Keratinocyte (primary cell): Measurements from ENCODE around the gene RHOJ. TPM values are rescaled to one million over a fixed set of nuclear protein-coding genes. Genes with fewer than 3 reads are reported as not detected.

Experiments
- DNase-seq: peaks from one replicate; pipeline ENCODE4 v3.0.0-alpha.2; 2011; ENCODE audit warnings: low read depth, missing footprints, low spot score
- FAIRE-seq: peaks from 2 replicates; lab custom pipeline; 2011; peaks lifted over from hg19 to GRCh38; lab: Jason Lieb, UNC
- H2AFZ ChIP-seq: 2 replicates; pipeline ENCODE4 v1.6.0; 2012; ENCODE audit warnings: low read length, control low read depth, inconsistent platforms; ENCODE audit not compliant: control insufficient read depth
- H3K27ac ChIP-seq: 2 replicates; pipeline ENCODE4 v1.5.1; 2011; ENCODE audit warnings: low read length; ENCODE audit not compliant: control insufficient read depth, insufficient read depth
- H3K27me3 ChIP-seq: 3 replicates; pipeline ENCODE4 v1.6.0; 2011; ENCODE audit warnings: low read length; ENCODE audit not compliant: control insufficient read depth, insufficient read depth; ENCODE audit errors: extremely low read depth
- H3K36me3 ChIP-seq, 2 experiments: 2 replicates in 1 of 2; 3 replicates in 1 of 2; pipeline ENCODE4 v1.5.1; 2011; ENCODE audit warnings: low read length in 2 of 2, mild to moderate bottlenecking in 1 of 2; ENCODE audit not compliant: control insufficient read depth in 2 of 2, insufficient read depth in 2 of 2; ENCODE audit errors: extremely low read depth in 1 of 2
- H3K4me1 ChIP-seq: 3 replicates; pipeline ENCODE4 v1.5.1; 2011; ENCODE audit warnings: low read length; ENCODE audit not compliant: control insufficient read depth, insufficient read depth; ENCODE audit errors: extremely low read depth
- H3K4me2 ChIP-seq: 3 replicates; pipeline ENCODE4 v1.6.0; 2011; ENCODE audit warnings: low read depth, low read length; ENCODE audit not compliant: control insufficient read depth, insufficient read depth; ENCODE audit errors: extremely low read depth
- H3K4me3 ChIP-seq, 3 experiments: fragments of 200-600 bp in 1 of 3; sonication (generic) in 1 of 3; 2 replicates in 2 of 3; 3 replicates in 1 of 3; pipeline ENCODE4 v1.5.1; 2011 to 2016; ENCODE audit warnings: low read length in 3 of 3, mild to moderate bottlenecking in 3 of 3, control low read depth in 2 of 3, inconsistent platforms in 1 of 3, low read depth in 1 of 3, mixed read lengths in 1 of 3, mixed run types in 1 of 3, moderate library complexity in 1 of 3; ENCODE audit not compliant: control insufficient read depth in 2 of 3, insufficient read depth in 2 of 3; ENCODE audit errors: extremely low read depth in 1 of 3
- H3K79me2 ChIP-seq: 2 replicates; pipeline ENCODE4 v1.6.0; 2012; ENCODE audit warnings: low read length; ENCODE audit not compliant: control insufficient read depth, insufficient read depth
- H3K9ac ChIP-seq: 3 replicates; pipeline ENCODE4 v1.6.0; 2011; ENCODE audit warnings: low read length; ENCODE audit not compliant: control insufficient read depth, insufficient read depth; ENCODE audit errors: extremely low read depth
- H3K9me1 ChIP-seq: 3 replicates; pipeline ENCODE4 v1.6.0; 2011; ENCODE audit warnings: low read length; ENCODE audit not compliant: control insufficient read depth, insufficient read depth; ENCODE audit errors: extremely low read depth
- H3K9me3 ChIP-seq: 2 replicates; pipeline ENCODE4 v1.5.1; 2012; ENCODE audit warnings: low read depth, low read length; ENCODE audit not compliant: control insufficient read depth
- H4K20me1 ChIP-seq: 3 replicates; pipeline ENCODE4 v1.6.0; 2011; ENCODE audit warnings: low read length; ENCODE audit not compliant: control insufficient read depth, insufficient read depth; ENCODE audit errors: extremely low read depth
- CTCF ChIP-seq, 3 experiments: IDR thresholded peaks in 1 of 3; conservative IDR thresholded peaks in 1 of 3; optimal IDR thresholded peaks in 1 of 3; 2 replicates in 2 of 3; 3 replicates in 1 of 3; pipeline versions ENCODE3 to v1.5.1; 2011; ENCODE audit warnings: low read length in 3 of 3, mild to moderate bottlenecking in 3 of 3, moderate library complexity in 2 of 3, control low read depth in 1 of 3, inconsistent platforms in 1 of 3; ENCODE audit not compliant: insufficient read depth in 2 of 3; ENCODE audit errors: extremely low read depth in 1 of 3
- EZH2 ChIP-seq: IDR thresholded peaks from one replicate; pipeline ENCODE4 v1.6.1; 2012; ENCODE audit warnings: inconsistent platforms, mild to moderate bottlenecking, low read length, moderate library complexity
- dilution Hi-C: fragments of 300-500 bp; cut with MboI; formaldehyde crosslinking; loops from one replicate; pipeline ENCODE4 v1.7.0; 2020; ENCODE audit warnings: low sequenced_read_pairs; ENCODE audit not compliant: extremely low pct_ligation_motif_present
- polyA plus RNA-seq, 5 experiments: library from polyadenylated mRNA; depleted of rRNA in 3 of 5; stranded (reverse) in 3 of 5; stranded (forward) in 1 of 5; unstranded in 1 of 5; fragments of >200 nt; gene quantifications; 1 replicate in 1 of 5; 2 replicates in 3 of 5; 3 replicates in 1 of 5; pipeline versions ENCODE4 v1.2.1 to v1.2.3, GENCODE V29; 2011 to 2012; ENCODE audit warnings: missing spikeins in 2 of 5, low read depth in 1 of 5, low replicate concordance in 1 of 5

RHOJ gene
- polyA plus RNA-seq, 1 donor (not counting 4 experiments of a cell fraction or from before 2014, with no cell fraction given), result 0.46 TPM

DNA sequence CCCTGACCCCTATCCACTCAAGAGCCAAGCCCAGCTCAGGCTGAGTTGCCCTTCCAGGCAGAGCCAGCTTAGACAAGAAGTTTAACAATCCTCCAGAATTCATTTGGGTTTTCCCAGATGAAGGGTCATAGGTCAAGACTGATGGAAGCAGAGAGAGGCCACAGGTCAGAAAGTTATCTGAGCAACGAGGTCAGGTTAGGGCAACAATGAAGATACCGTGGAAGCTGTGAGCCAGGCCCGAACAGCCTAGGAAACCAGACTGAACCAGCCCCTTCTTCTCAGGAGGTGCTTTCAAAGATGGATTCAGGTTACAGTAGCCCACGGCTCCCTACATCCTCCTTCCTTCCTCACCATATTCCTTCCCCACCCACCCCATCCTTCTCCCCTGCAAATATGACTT lies 53.1 kb downstream of the RHOJ start:
- TF ChIP-seq EZH2, result no peak
- no peak for TF ChIP-seq CTCF (optimal IDR thresholded peaks at IDR 0.05 in 1 of 3, IDR thresholded peaks at IDR 0.05 in 1 of 3, conservative IDR thresholded peaks at IDR 0.05 in 1 of 3; ENCODE audit: extremely low read depth in 1 of 3, insufficient read depth in 2 of 3, low read length in 3 of 3)
- dilution Hi-C loops, result loop anchor here (5.0 kb wide), 1 partner anchor 80 kb away; no protein-coding TSS in a partner anchor
- no peak for FAIRE-seq
- Histone ChIP-seq H3K9me1 (no peaks in the 10 kb centered on the region), H3K9me3 (no peaks in the 10 kb centered on the region), H3K4me2 (no peak overlapping the region), H4K20me1 (no peaks in the 10 kb centered on the region), H3K4me3 (no peak overlapping the region), H3K27ac (no peak overlapping the region), H3K79me2 (no peaks in the 10 kb centered on the region), H2AFZ (no peak overlapping the region), H3K27me3 (no peaks in the 10 kb centered on the region), H3K9ac (no peak overlapping the region), H3K4me1 (no peaks in the 10 kb centered on the region), H3K36me3 (no peaks in the 10 kb centered on the region)
- no peak for DNase-seq

DNA sequence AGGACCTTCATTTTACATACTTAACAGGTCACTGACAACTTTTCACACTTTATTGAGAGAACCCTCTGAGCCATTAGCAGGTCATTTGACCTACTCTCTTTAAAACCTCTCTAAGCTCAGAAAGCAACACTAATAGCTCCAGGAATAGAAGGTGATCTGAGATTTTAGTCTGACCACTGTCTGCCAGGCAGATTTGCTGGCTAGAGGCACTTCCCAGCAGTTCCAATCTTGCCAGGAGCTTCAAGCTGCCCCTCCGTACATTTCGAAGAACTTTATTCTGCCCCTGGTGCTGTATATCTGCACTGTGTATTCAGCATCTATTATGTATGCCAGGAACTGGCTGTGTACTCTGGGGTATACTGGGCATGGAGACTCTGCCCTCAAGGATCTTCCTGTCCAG lies 58.2 kb downstream of the RHOJ start:
- Histone ChIP-seq H2AFZ (no peak overlapping the region), H3K4me1 (peaks cover 8% of the 10 kb centered on the region), H3K4me3 (no peak overlapping the region), H3K4me2 (no peak overlapping the region), H3K27ac (no peak overlapping the region), H3K79me2 (no peaks in the 10 kb centered on the region), H3K27me3 (no peaks in the 10 kb centered on the region), H3K9me1 (no peaks in the 10 kb centered on the region), H4K20me1 (no peaks in the 10 kb centered on the region), H3K36me3 (no peaks in the 10 kb centered on the region), H3K9me3 (no peaks in the 10 kb centered on the region), H3K9ac (no peak overlapping the region)
- TF ChIP-seq CTCF (optimal IDR thresholded peaks at IDR 0.05 in 1 of 3, IDR thresholded peaks at IDR 0.05 in 1 of 3, conservative IDR thresholded peaks at IDR 0.05 in 1 of 3; ENCODE audit: extremely low read depth in 1 of 3, insufficient read depth in 2 of 3, low read length in 3 of 3), result no peak
- no peak for TF ChIP-seq EZH2
- no peak for FAIRE-seq
- DNase-seq, result no peak
- dilution Hi-C loops, result no loop called here
